ENCODE measurements around the gene KDM1B.

DNA sequence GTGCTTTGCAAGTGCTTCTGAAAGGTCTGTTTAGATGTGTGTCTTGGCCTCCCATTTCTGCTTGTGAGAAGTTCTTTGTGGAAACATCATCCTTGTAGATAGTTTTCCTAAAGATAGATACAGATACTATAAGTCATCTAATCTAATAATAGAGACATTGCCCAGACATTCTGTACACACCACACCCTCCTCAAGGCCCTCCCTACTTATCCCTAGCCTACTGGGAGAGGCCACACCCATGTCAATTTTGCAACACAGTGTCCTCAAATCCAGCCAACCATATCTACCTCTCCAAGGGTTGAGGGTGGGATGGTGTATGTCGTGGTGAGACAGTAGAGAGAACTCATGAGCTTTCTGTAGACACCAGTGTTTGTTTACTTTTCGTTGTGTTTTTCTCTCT is 6.2 kb downstream of the KDM1B start:
- TF ChIP-seq, protein P1, sequence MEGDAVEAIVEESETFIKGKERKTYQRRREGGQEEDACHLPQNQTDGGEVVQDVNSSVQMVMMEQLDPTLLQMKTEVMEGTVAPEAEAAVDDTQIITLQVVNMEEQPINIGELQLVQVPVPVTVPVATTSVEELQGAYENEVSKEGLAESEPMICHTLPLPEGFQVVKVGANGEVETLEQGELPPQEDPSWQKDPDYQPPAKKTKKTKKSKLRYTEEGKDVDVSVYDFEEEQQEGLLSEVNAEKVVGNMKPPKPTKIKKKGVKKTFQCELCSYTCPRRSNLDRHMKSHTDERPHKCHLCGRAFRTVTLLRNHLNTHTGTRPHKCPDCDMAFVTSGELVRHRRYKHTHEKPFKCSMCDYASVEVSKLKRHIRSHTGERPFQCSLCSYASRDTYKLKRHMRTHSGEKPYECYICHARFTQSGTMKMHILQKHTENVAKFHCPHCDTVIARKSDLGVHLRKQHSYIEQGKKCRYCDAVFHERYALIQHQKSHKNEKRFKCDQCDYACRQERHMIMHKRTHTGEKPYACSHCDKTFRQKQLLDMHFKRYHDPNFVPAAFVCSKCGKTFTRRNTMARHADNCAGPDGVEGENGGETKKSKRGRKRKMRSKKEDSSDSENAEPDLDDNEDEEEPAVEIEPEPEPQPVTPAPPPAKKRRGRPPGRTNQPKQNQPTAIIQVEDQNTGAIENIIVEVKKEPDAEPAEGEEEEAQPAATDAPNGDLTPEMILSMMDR (conservative IDR thresholded peaks at IDR 0.05 in 1 of 2, IDR thresholded peaks at IDR 0.05 in 1 of 2; ENCODE audit: low read depth in 1 of 2, low read length in 2 of 2) = no peak
- TF ChIP-seq EZH2 (IDR thresholded peaks at IDR 0.05; ENCODE audit: low read length, missing control alignments) = no peak
